ENCODE results near the gene CPED1. TPM values are rescaled to one million over a fixed set of nuclear protein-coding genes. Genes with fewer than 3 reads are reported as not detected.

Gene CPED1
- total RNA-seq, 2 experiments from 2014 or later: not detected

DNA sequence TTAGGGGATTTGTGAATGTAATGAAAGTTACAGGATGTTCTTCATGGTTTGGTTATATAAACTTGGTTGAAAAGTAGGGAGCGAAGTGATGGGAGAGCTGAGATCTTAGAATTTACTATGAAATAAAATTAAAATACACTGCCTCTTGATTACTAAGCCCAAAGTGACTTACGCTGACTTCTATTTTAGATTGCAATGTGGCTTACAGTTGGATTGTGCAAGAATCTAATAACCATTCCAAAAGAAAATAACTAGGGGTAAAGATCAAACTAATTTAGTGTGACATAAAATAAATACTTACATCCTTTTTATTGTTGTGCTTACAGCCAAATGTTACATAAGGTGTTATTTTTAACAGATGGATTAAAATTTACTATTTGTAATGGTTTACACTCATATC, 355.6 kb downstream of the CPED1 start:
- Mint-ChIP-seq H3K27ac (no peak overlapping the region), H3K27me3 (no peaks in the 10 kb centered on the region), H3K9me3 (no peaks in the 10 kb centered on the region), H3K4me3 (no peak overlapping the region), H3K36me3 (ENCODE audit: low read depth) (peaks cover 21% of the 10 kb centered on the region), H3K4me1 (ENCODE audit: low read depth) (no peaks in the 10 kb centered on the region)
- TF ChIP-seq, protein P1, sequence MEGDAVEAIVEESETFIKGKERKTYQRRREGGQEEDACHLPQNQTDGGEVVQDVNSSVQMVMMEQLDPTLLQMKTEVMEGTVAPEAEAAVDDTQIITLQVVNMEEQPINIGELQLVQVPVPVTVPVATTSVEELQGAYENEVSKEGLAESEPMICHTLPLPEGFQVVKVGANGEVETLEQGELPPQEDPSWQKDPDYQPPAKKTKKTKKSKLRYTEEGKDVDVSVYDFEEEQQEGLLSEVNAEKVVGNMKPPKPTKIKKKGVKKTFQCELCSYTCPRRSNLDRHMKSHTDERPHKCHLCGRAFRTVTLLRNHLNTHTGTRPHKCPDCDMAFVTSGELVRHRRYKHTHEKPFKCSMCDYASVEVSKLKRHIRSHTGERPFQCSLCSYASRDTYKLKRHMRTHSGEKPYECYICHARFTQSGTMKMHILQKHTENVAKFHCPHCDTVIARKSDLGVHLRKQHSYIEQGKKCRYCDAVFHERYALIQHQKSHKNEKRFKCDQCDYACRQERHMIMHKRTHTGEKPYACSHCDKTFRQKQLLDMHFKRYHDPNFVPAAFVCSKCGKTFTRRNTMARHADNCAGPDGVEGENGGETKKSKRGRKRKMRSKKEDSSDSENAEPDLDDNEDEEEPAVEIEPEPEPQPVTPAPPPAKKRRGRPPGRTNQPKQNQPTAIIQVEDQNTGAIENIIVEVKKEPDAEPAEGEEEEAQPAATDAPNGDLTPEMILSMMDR (IDR thresholded peaks at IDR 0.05): no peak
- CTCF ChIA-PET: no interaction called here
- ATAC-seq (no peak), DNase-seq (no peak)
- POLR2A ChIA-PET: no interaction called here
- intact Hi-C loops (cut with micrococcal nuclease): no loop called here

DNA sequence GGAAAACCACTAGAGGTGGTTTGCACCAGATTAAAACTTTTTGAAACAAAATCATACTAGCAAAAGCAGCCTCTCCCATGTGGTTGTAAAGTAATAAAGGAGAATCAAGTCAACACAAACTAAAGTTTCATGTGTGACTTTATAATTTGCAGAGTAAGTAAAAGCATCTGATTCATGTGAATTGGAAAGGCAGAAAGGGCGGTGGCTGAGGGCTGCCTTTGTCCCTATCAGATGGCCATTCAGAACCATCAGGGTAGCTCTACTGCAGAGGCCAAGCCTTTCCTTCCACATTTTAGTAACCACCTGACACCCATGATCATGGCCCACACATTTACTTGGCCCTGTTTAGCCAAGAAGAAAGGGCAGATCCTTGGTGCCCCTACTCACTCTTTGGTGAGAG, 356.0 kb downstream of the CPED1 start:
- DNase-seq: no peak
- ATAC-seq: no peak
- intact Hi-C loops (cut with micrococcal nuclease): no loop called here
- CTCF ChIA-PET: no interaction called here
- Mint-ChIP-seq H3K27me3 (no peaks in the 10 kb centered on the region), H3K4me3 (no peak overlapping the region), H3K36me3 (ENCODE audit: low read depth) (peaks cover 20% of the 10 kb centered on the region), H3K4me1 (ENCODE audit: low read depth) (no peaks in the 10 kb centered on the region), H3K27ac (no peak overlapping the region), H3K9me3 (no peaks in the 10 kb centered on the region)
- TF ChIP-seq, protein P1 (IDR thresholded peaks at IDR 0.05): no peak
- POLR2A ChIA-PET: no interaction called here

Other genes starting within 250 kb of the CPED1 start
- not detected for gene TSPAN12, start 130.6 kb upstream of the CPED1 start, total RNA-seq
- 10 to 100 TPM; 21.7 to 24.1 TPM for gene ING3, start 37.9 kb upstream of the CPED1 start, total RNA-seq

All from activated CD8-positive, alpha-beta T cell treated with anti-CD3 and anti-CD28 coated beads for 36 hours (primary cell).